GM12892 (cell line): Measurements from ENCODE around the gene IFNW1.
"Not testable (repeated sequence)": the region's sequence is repeated elsewhere in the genome, so short reads cannot be mapped to it uniquely, and the experiment has no call there.

Experiments
- DNase-seq: peaks from one replicate; pipeline ENCODE4 v3.0.0; 2011; ENCODE audit not compliant: insufficient read length
- FAIRE-seq: peaks from 2 replicates; lab custom pipeline; 2011; peaks lifted over from hg19 to GRCh38; lab: Jason Lieb, UNC
- POLR2A ChIP-seq: IDR thresholded peaks from 2 replicates; pipeline ENCODE4 v1.6.1; 2011; ENCODE audit warnings: low read depth, low read length, control low read depth
- POLR2AphosphoS5 ChIP-seq: IDR thresholded peaks from 2 replicates; pipeline ENCODE4 v1.6.1; 2011; ENCODE audit warnings: low read depth, low read length, control low read depth
- TAF1 ChIP-seq: IDR thresholded peaks from 2 replicates; pipeline ENCODE4 v1.6.1; 2011; ENCODE audit warnings: low read depth, mild to moderate bottlenecking, control low read depth, low read length, borderline replicate concordance

The IFNW1 gene

GRCh38 chr9:21137020-21137419 lies 4.6 kb downstream of the IFNW1 start:
- no peak for FAIRE-seq
- TF ChIP-seq TAF1 (no peak), POLR2AphosphoS5 (no peak)
- DNase-seq: no peak

GRCh38 chr9:21135736-21136135 lies 5.9 kb downstream of the IFNW1 start:
- no peak for DNase-seq
- TF ChIP-seq POLR2A (no peak), TAF1 (no peak), POLR2AphosphoS5 (no peak)
- no peak for FAIRE-seq

GRCh38 chr9:21128186-21128585 lies 13.4 kb downstream of the IFNW1 start:
- DNase-seq, FAIRE-seq: not testable (repeated sequence)

- FAIRE-seq: peak; percentile 9
- no peak for TF ChIP-seq POLR2A
- TF ChIP-seq POLR2AphosphoS5: no peak
- no peak for TF ChIP-seq TAF1
- DNase-seq: no peak
Measured at GRCh38 chr9:21121595-21122251, 19.9 kb downstream of the IFNW1 start.

- TF ChIP-seq TAF1 (no peak), POLR2A (no peak), POLR2AphosphoS5 (no peak)
- no peak for DNase-seq
- FAIRE-seq: no peak
Measured at GRCh38 chr9:21121079-21121478, 20.6 kb downstream of the IFNW1 start.

GRCh38 chr9:21119093-21119770 lies 22.4 kb downstream of the IFNW1 start:
- FAIRE-seq (peak; percentile 82), DNase-seq (no peak)
- no peak for TF ChIP-seq POLR2AphosphoS5
- no peak for TF ChIP-seq TAF1
- TF ChIP-seq POLR2A: no peak

- DNase-seq: no peak
- no peak for FAIRE-seq
- TF ChIP-seq POLR2A (no peak), TAF1 (no peak), POLR2AphosphoS5 (no peak)
Measured at GRCh38 chr9:21114311-21114710, 27.3 kb downstream of the IFNW1 start.

- FAIRE-seq: peak; percentile 93
- no peak for DNase-seq
- no peak for TF ChIP-seq POLR2A
- TF ChIP-seq POLR2AphosphoS5: no peak
- no peak for TF ChIP-seq TAF1
Measured at GRCh38 chr9:21110708-21111576, 30.7 kb downstream of the IFNW1 start.

- TF ChIP-seq TAF1: no peak
- TF ChIP-seq POLR2AphosphoS5: no peak
- TF ChIP-seq POLR2A: no peak
- no peak for FAIRE-seq
Measured at GRCh38 chr9:21104787-21105186, 36.8 kb downstream of the IFNW1 start.

GRCh38 chr9:21102305-21102704 lies 39.3 kb downstream of the IFNW1 start:
- no peak for TF ChIP-seq TAF1
- TF ChIP-seq POLR2AphosphoS5: no peak
- TF ChIP-seq POLR2A: no peak
- DNase-seq (no peak), FAIRE-seq (no peak)

More at GRCh38 chr9:21104787-21105186, 36.8 kb downstream of the IFNW1 start:
- no peak for DNase-seq

GRCh38 chr9:21097817-21098216 lies 43.8 kb downstream of the IFNW1 start:
- TF ChIP-seq TAF1 (no peak), POLR2AphosphoS5 (no peak), POLR2A (no peak)
- no peak for DNase-seq
- peak; percentile 88 for FAIRE-seq

GRCh38 chr9:21096901-21097255 lies 44.8 kb downstream of the IFNW1 start:
- FAIRE-seq: no peak
- TF ChIP-seq POLR2AphosphoS5: no peak
- TF ChIP-seq POLR2A: no peak
- TF ChIP-seq TAF1: no peak
- no peak for DNase-seq
